Stimulated activated CD4-positive, alpha-beta T cell treated with anti-CD3 and anti-CD28 coated beads, Interleukin-1b, Interleukin-23, amount 100 ng/mL, for 1 hour (primary cell): ENCODE results near the gene SLC25A19.
"Not testable (repeated sequence)": the region's sequence is repeated elsewhere in the genome, so short reads cannot be mapped to it uniquely, and the experiment has no call there.

Experiments
- DNase-seq, 2 donors: peaks; one replicate each; pipeline ENCODE4 v3.0.0-alpha.2; 2020; ENCODE audit warnings: low read depth in 2 of 2

The SLC25A19 gene

DNA sequence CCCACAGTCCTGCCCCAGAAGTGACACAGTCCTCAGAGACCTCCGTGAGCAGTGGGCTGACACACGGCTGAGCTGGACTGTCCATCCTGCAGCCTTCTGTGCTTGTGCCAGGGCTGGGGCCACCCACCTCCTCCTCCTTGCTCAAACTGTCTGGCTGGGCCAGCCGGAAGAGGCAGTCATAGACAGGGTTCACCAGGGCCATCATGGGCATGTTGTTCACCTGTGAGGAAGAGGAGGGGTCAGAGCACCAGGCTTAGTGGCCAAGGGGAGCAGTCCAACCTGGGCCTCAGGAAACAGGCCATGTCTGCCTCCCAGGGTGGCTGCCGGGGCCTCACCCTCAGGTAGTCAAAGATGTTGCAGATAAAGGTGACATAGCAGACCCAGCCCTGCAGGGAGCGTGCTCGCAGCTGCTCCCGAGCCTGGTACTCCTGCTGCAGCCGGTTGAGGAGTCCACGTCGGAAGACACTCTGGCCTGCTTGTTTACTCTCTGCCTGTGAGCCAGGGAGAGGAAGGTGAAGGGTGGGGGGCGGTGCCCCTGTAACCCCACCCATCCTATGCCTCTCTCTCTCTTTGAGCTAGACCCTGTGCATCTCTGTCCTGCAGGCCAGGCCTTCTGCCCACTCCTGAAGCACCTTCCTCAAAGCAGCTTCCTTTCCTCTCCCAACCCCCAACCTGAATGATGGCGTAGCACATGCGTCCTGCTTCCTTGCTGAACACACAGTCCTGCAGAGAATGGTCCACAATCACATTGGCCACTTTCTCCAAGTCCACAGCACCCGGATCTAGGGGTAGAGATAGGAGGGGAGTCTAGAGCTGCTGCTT, 21.6 kb downstream of the SLC25A19 start:
- no peak for DNase-seq

DNA sequence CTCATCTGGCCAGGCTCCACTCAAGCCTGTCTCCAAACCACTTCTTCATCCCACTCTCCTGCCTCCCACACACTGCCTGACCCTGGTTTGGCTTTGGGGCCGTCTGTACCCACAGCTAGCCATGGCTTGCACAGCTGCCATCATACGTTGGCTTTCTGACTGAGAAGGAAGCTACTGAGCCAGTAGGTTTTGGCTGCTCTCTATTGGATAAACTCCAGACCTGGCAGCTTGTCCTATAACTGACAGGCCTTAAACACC, 22.2 kb downstream of the SLC25A19 start:
- no peak for DNase-seq

DNA sequence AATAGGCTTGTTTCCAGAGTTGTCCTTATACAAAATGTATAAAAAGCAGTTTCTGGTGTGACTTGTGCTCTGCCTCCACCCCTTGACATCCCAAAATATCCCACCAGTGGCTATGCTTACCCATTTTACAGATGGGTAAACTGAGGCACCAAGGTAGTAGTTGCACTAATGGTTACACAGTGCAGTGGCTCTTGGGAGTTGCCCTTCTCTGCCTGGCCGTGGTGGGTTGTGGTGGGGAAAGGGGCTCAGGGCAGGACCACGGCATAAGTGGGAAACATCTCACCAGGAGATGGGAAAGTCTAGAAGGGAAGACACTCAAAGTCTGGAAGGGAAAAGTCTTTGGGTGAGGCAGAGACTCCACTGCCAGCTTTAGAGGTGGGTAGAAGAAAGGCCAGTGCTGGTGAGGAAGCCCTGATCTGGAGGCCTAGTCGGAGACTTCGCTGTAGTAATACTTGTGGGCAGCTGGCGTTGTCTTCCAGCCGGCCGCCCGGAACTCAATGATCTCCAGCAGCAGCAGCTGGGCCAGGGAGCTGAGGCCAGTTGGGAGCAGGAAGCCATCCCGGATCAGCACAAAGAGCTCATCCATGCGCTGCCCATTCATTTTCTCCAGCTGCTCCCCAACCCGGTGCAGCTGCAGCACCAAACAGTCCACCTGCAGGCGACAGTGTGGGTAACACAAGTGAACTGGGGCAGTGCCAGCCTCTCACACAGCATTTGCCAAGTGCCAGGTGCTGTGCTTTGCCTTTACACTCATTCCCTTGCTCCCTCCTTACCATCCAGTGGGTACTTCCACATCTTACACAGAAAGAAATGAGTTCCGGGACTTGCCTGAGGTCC, 22.7 kb downstream of the SLC25A19 start:
- DNase-seq = no peak

DNA sequence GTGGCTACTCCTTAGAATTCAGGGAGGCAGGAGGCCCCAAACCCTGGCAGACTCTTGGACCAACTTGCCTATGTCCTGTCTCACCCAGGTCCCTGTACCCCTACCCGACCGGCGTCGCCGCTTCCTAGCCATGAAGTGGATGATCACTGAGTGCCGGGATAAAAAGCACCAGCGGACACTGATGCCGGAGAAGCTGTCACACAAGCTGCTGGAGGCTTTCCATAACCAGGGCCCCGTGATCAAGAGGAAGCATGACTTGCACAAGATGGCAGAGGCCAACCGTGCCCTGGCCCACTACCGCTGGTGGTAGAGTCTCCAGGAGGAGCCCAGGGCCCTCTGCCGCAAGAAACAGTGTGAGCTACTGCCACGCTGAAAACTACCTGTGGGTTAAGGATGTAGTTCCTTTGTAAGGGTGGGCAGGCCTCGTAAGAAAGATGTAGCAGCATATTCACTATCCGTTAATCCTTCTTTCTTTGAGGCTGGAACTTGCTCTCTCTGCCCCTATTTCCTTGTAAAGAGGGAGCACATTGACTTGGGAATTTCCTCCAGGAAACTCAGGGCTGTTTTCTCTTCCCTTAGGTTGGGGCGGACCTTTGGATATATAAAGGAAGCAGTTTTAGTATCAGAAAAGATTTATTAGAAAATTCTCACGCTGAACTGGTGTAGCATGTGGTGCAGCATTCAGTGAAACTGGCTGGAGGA, 23.5 kb downstream of the SLC25A19 start:
- no peak for DNase-seq

DNA sequence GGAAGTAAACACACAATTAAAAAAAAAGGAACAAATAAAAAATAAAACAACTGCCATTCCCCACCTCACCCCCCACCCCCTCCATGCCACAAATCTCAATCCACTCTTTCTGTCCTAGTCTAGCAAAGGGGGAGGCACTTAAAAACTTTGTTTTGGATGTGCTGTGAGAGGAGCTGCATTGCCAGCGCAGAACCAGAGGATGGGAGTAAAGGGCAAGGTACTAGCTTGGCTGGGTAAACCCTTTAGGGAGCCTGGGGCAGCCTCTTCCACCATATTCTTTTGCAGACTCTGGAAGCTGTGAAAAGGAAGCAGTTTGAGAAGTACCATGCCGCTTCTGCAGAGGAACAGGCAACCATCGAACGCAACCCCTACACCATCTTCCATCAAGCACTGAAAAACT, 26.2 kb downstream of the SLC25A19 start:
- DNase-seq = no peak

DNA sequence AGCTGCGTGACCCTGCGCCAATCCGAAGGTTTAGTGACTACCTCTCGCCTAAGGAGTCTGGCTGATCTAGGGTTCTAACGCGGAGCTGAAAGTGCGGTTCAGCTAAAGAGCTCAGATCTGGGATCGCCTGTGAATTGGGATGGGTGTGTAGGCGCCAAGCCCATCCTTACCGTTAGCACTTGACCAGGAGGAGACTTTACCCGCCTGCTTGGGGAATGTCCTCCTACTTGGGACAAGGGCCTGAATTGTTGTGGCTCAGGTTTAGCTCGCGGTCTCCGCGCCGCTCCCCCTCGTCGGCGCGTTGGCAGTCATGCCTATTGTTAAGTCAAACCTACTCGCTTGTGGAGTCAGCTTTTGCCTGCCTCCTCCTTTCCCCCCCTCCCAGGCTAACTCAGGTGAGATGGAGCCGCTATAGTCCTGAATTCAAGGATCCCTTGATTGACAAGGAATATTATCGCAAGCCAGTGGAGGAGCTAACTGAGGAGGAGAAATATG, 27.1 kb downstream of the SLC25A19 start:
- no peak for DNase-seq

DNA sequence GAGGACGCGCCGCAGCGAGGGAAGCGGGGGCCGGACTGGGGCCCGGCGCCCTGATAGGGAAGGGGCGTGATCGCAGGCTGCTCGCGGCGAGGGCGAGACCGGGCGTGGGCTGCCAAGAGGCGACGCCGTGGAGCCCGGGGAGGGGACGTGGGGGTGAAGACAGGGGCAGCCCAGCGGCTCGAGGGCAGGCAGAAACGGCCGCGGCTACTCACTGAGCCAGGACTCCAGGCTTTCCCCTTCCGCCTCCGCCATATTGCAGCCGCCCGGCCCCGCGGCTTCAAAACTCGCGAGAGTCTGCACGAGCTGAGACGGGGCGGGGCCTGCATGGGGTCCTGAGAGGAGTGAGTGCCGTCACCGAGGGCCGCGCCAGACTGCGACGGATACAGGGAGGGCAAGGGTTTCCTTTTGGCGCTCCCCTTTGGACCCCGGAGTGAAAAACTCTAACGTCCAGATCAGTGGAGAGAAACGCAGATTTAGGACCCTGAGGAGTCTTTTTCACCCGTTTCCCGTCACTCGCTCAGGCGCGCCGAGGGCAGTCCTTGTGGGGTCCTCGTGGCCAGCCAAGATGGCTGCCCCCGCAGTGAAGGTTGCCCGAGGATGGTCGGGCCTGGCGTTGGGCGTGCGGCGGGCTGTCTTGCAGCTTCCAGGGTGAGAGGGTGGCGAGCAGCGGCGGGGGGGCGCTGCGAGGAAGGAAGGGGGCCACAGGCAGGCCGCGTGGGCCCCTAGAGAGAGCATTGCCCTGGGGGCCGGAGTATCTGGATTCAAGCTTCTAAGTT, 27.7 kb downstream of the SLC25A19 start, which contains the start of the genes GGA3 and MRPS7:
Gene GGA3 (minus strand): TSS at position 271 of the 776 bp plus-strand sequence. CDS start 19 bp downstream, at position 252.
Gene MRPS7 (plus strand): TSS at position 544 of the 776 bp plus-strand sequence. CDS start 22 bp downstream, at position 566.
- DNase-seq = peak; percentile 88

DNA sequence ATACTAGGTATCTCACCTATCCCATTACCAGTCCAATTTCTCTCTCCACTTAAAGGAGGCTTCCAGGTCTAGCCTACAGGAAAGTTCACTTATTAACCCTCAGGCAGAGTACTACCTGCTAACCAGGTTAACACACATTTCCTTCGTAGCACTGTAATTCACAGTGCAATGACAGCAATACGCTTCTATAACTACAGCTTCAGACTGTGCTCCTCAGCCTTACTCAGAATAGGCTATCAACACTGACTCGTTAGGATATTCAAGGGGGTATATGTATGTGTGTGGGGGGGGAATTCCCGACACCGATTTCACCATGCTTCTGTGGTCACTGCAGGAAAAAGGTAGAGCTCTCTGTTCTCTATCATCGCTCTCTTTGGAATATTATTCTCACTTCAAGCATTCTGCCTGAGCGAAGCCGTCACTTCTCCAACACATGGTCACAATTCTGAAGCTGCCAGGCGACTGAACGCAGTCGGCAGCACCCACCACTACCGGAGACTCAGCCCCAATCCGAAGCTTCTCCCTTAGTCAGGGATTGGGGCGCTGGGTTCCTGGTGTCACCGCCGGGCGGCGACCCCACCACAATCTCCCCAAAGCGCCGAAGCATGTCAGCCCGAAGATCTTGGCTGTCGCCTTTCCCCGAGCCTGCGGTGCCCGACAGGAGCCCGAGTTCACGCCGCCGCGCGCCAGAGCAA, 28.4 kb downstream of the SLC25A19 start:
- no peak for DNase-seq

DNA sequence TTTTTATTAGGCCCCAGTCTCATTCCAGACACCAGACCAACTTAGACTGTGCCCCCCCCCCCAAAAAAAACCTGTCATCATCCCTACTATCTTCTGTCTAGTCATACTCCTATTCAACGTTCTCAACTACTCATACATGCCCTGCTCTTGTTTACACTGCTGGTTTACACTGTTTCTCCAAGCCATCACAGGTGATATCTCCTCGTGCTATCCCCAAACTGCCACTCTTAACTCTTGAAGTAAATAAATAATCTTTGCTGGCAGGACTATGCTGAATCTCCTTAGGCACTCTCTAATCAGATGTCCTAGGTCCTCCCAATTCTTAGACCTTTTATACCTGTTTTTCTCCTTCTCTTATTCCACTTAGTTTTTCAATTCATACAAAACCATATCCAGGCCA, 32.0 kb downstream of the SLC25A19 start:
- not testable (repeated sequence) for DNase-seq

DNA sequence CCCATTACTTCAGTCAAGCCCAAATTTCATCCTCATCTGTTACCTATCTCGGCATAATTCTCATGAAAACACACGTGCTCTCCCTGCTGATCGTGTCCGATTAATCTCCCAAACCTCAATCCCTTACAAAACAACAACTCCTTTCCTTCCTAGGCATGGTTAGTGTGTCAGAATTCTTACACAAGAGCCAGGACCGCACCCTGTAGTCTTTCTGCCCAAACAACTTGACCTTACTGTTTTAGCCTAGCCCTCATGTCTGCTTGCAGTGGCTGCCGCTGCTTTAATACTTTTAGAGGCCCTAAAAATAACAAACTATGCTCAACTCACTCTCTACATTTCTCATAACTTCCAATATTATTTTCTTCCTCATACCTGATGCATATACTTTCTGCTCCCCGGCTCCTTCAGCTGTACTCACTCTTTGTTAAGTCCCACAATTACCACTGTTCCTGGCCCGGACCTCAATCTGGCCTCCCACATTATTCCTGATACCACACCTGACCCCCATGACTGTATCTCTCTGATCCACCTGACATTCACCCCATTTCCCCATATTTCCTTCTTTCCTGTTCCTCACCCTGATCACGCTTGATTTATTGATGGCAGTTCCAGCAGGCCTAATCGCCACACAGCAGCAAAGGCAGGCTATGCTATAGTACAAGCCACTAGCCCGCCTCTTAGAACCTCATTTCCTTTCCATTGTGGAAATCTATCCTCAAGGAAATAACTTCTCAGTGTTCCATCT, 33.1 kb downstream of the SLC25A19 start:
- DNase-seq = not testable (repeated sequence)

DNA sequence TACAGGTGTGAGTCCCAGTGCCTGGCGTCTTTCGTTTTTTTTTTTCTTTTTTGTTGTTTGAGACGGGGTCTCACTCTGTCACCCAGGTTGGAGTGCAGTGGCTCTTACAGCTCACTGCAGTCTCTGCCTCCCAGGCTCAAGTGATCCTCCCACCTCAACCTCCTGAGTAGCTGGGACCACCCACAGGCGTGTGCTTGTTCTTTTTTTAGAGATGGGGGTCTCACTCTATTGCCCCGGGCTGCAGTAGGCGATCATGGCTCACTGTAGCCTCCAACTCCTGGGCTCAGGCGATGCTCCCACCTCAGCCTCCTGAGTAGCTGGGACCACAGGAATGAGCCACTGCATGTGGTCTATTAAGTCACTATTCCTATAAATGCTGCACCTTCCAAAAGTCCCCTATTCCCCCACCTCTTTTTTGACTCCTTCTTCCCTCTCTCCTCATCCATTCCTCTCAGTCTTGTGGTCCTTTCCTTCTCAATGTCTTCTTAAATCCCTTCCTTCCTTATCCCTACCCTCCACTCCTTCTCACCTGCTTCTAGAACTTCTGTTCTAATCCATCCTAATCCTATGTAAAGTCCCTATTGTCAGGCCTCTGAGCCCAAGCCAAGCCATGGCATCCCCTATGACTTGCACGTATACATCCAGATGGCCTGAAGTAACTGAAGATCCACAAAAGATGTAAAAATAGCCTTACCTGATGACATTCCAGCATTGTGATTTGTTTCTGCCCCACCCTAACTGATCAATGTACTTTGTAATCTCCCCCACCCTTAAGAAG, 37.0 kb downstream of the SLC25A19 start:
- no peak for DNase-seq

DNA sequence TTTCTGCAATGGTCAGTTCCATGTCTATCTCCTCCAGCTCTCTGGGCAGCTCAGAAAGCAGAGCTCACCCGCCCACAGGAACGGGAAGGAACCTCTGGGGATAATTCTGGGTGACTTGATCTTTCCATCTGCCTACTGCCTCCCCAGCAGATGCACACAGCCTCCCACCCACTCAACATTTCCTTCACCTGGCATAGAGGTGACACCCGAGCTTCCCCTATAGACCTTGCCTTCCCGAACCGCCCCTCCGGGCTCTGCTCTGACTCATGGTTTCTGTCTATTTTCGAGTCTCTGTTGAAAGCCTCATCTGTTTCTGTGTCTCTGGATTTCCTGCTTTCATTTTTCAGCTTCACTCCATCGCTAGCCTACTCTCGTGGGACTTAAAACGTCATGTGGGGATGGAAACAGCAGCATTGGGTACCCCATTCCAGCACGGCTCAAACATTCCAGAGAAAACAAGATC, 39.2 kb downstream of the SLC25A19 start:
- peak; percentile 62 to 66 for DNase-seq

DNA sequence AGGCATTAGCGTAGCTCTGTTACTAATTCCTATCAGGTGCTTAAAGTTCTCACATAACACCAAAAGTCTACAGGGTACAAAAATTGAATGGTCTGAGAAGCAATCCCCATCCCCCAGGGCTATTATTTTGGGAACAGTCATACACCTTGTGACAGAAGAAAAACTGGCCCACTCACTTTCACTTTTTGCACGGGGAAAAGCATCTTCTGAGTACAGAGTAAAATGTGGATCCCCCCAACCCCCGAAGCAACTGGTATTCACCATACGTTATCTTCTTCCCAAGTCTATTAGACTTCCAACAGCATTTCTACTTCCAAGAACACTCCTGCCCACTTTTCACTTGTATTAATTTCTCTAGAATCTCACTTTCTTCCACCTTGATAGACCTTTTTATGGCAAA, 39.7 kb downstream of the SLC25A19 start:
- no peak for DNase-seq

DNA sequence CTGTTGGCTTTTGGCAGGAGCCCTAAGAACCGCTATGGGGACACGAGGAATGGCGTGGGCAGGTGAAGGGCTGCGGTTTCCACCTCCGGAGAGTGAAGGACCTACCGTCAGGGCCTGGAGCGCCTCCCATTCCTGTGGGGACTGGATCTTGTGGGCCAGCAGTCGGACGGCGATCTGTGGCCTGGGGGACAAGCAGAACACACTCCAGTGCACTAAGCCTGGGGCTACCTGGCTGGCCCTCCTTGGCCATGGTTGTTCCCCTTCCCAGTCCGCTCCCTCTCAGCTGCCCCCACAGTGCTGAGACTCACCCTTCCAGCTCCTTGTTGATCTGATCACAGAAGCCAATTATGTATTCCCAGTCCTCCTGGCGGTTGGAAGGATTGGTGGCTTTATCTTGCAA, 42.8 kb downstream of the SLC25A19 start:
- no peak for DNase-seq

DNA sequence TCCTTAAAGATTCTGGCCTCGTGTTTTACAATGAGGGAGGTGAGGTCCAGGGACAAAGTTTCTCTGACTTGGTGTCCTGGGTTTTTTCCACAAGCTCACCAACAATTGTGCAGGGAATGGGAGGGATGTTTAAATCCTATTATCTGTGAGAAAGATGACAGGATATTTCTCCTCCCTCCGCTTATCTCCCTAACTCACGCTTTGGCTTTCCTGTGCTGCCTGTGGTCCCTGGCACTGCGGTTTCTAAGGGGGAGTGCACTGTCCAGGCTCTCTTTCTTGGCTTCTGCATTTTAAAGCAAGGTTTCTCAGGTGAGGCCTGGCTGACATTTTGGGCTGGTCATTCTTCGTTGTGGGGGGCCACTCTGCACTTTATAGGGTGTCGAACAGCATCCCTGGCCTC, 44.2 kb downstream of the SLC25A19 start:
- DNase-seq = no peak

DNA sequence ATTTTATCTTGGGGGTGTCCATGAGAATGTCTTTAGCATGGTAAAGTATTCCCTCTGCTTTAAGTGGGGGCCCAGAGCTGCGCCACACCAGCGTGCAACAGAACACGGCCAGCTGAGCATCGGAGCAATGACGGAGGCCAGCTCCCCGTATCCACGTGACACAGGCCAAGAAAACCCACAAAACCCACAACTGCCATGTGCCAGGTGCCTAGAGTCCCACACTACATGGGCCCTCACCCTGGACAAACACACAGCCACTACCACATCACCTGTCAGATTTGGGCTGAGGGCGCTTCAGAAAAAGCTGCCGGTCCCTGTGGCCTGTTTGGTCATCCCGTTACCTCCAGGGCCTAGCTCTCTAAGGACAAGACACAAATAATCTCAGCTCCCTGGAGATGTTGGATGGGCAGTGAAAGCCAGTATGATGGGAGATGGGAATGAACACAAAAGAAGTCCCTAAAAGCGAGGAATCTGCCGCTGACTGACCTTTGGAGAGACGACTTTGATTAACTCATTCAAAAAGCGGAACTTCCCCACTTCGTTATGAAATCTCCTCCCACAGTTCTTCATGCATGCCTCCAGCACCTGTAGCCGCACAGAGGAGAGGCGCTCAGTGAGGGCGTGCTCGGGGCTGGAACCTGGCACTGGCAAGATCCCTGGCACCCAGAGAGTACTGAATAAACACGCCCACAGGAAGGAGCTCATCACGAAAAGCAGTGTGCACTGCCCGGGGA, 44.9 kb downstream of the SLC25A19 start:
- DNase-seq = no peak

DNA sequence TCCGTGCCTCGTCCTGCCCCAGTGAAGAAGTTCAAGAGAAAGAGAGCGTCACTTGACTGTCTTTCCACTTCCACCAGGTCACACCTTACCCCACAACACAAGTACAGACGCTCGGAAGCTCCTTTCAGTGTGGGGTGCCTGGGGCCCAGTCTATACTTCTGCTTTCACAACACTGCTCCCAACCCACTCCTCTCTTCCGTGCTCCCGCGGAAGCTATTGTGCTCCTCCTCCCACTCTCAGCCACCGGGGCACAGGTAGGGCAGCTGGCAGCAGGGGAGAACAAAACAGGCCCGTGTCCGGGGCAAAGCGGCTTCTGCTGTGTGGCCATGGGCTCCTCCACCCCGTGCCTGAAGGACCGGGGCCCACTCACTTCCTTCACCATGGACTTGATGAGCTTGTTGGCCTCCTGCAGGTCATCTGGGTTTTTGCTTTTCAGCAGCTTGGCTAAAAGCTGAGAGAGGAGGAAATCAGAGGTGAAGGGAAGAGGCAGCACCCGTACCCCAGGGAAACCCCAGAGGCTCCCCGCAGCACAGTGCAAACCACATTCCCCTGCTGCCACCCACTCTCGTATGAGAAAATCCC, 46.7 kb downstream of the SLC25A19 start:
- no peak for DNase-seq

DNA sequence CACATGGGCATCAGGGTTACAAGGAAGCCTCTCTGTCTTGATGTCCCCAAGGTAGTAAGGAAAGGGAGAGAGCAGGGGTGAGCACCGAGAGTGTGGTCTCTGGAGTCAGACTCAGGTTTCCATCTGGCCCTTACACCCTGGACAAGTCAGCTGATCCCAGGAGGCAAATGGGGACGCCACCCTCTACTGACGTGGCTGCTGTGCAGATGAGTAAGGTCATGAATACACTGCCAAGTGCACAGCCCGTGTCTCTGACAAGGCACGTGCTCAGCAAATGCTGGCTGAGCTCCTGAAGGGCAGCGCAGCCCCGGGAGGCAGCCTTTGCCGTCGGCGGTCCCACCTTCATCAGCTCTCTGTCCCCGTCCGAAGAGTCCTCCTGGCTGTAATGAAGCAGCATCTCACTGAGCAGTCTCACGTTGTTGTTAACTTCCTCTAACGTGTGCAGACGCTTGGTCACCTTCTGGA, 47.2 kb downstream of the SLC25A19 start:
- no peak for DNase-seq
